A673 (cell line): ENCODE measurements around the gene KCNJ18.
"Not testable (repeated sequence)": the region's sequence is repeated elsewhere in the genome, so short reads cannot be mapped to it uniquely, and the experiment has no call there.

ENCODE experiments used
- EZH2 ChIP-seq: fragments of 200-600 bp; sonication (generic); IDR thresholded peaks from 2 replicates; pipeline ENCODE4 v1.6.1; 2017; ENCODE audit warnings: borderline replicate concordance, low read depth, mild to moderate bottlenecking, mixed read lengths, antibody characterized with exemption, low read length; ENCODE audit not compliant: poor library complexity, severe bottlenecking
- TF ChIP-seq, protein P1 (sequence below): fragments of 300-800, 200-600 bp; sonication (generic); conservative IDR thresholded peaks from 2 replicates; pipeline ENCODE4 v1.5.1; 2017; ENCODE audit warnings: low read depth, mild to moderate bottlenecking, antibody characterized with exemption, low read length, moderate library complexity, mixed read lengths

DNA sequence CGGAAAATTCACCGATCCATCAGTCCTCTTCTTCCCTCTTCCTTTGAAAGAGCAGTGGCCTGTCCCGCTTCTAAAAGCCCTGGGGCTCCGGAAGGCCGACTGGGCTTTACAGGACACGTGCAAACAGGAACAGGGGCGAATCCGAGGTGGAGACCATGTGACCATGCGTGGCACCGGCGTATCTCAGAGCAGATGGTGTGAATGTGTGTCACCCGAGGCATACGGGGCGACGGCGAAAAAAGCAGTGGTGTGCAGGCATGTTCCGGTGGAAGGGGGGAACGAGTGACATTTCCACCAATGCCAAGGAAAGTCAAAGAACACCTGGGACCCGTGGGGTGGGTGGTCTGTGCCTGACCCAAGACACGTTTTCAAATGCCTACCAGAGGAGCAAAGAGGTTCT, 10.7 kb upstream of the KCNJ18 start:
- TF ChIP-seq, protein P1, sequence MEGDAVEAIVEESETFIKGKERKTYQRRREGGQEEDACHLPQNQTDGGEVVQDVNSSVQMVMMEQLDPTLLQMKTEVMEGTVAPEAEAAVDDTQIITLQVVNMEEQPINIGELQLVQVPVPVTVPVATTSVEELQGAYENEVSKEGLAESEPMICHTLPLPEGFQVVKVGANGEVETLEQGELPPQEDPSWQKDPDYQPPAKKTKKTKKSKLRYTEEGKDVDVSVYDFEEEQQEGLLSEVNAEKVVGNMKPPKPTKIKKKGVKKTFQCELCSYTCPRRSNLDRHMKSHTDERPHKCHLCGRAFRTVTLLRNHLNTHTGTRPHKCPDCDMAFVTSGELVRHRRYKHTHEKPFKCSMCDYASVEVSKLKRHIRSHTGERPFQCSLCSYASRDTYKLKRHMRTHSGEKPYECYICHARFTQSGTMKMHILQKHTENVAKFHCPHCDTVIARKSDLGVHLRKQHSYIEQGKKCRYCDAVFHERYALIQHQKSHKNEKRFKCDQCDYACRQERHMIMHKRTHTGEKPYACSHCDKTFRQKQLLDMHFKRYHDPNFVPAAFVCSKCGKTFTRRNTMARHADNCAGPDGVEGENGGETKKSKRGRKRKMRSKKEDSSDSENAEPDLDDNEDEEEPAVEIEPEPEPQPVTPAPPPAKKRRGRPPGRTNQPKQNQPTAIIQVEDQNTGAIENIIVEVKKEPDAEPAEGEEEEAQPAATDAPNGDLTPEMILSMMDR, result not testable (repeated sequence)
- not testable (repeated sequence) for TF ChIP-seq EZH2
